Activated gamma-delta T cell treated with Interleukin-2 at 50 U/mL for 16 hours (primary cell): ENCODE results near the gene SLC9A8.
"Not testable (repeated sequence)": the region's sequence is repeated elsewhere in the genome, so short reads cannot be mapped to it uniquely, and the experiment has no call there.

ENCODE experiments used
- DNase-seq: peaks from one replicate; pipeline ENCODE4 v3.0.0-alpha.2; 2020

SLC9A8 gene

GRCh38 chr20:49812507-49813304 lies at the start of gene SLC9A8:
Gene SLC9A8, plus strand, starts transcription at chr20:49812828. Its CDS starts 95 bp downstream, at chr20:49812923.
- DNase-seq, result peak; percentile 76

- DNase-seq, result no peak
Measured at GRCh38 chr20:49762940-49763766, 49.5 kb upstream of the SLC9A8 start.

- no peak for DNase-seq
Measured at GRCh38 chr20:49765413-49765736, 47.3 kb upstream of the SLC9A8 start.

GRCh38 chr20:49765846-49766541 lies 46.6 kb upstream of the SLC9A8 start:
- no peak for DNase-seq

GRCh38 chr20:49766979-49767521 lies 45.6 kb upstream of the SLC9A8 start:
- no peak for DNase-seq

- no peak for DNase-seq
Measured at GRCh38 chr20:49768204-49769047, 44.2 kb upstream of the SLC9A8 start.

GRCh38 chr20:49769048-49769581 lies 43.5 kb upstream of the SLC9A8 start:
- no peak for DNase-seq

- DNase-seq, result no peak
Measured at GRCh38 chr20:49770634-49771033, 42.0 kb upstream of the SLC9A8 start.

- DNase-seq, result not testable (repeated sequence)
Measured at GRCh38 chr20:49774213-49774612, 38.4 kb upstream of the SLC9A8 start.

GRCh38 chr20:49775229-49775693 lies 37.4 kb upstream of the SLC9A8 start:
- DNase-seq, result no peak

GRCh38 chr20:49779972-49780371 lies 32.7 kb upstream of the SLC9A8 start:
- DNase-seq, result no peak

GRCh38 chr20:49781676-49782075 lies 31.0 kb upstream of the SLC9A8 start:
- no peak for DNase-seq

GRCh38 chr20:49782439-49782838 lies 30.2 kb upstream of the SLC9A8 start:
- DNase-seq, result not testable (repeated sequence)

- DNase-seq, result not testable (repeated sequence)
Measured at GRCh38 chr20:49783021-49783995, 29.3 kb upstream of the SLC9A8 start.

- DNase-seq, result no peak
Measured at GRCh38 chr20:49784291-49784690, 28.3 kb upstream of the SLC9A8 start.

- DNase-seq, result no peak
Measured at GRCh38 chr20:49785149-49785851, 27.3 kb upstream of the SLC9A8 start.

- no peak for DNase-seq
Measured at GRCh38 chr20:49785852-49786175, 26.8 kb upstream of the SLC9A8 start.

GRCh38 chr20:49786196-49786595 lies 26.4 kb upstream of the SLC9A8 start:
- no peak for DNase-seq

- no peak for DNase-seq
Measured at GRCh38 chr20:49786668-49787370, 25.8 kb upstream of the SLC9A8 start.
